ENCODE data around the gene MADD. TPM values are rescaled to one million over a fixed set of nuclear protein-coding genes. Genes with fewer than 3 reads are reported as not detected.

Gene MADD
- total RNA-seq, 1 donor from 2014 or later: 39.7 TPM

GRCh38 chr11:47249378-47249715 lies 20.6 kb upstream of the MADD start:
- no peak for DNase-seq (ENCODE audit: extremely low read depth, low read depth, low spot score)

GRCh38 chr11:47251751-47252150 lies 18.2 kb upstream of the MADD start:
- no peak for DNase-seq (ENCODE audit: extremely low read depth, low read depth, low spot score)

GRCh38 chr11:47253660-47254059 lies 16.3 kb upstream of the MADD start:
- DNase-seq (ENCODE audit: extremely low read depth, low read depth, low spot score): no peak

- no peak for DNase-seq (ENCODE audit: extremely low read depth, low read depth, low spot score)
Observed at GRCh38 chr11:47254386-47254785, 15.5 kb upstream of the MADD start.

GRCh38 chr11:47256374-47256773 lies 13.6 kb upstream of the MADD start:
- DNase-seq (ENCODE audit: extremely low read depth, low read depth, low spot score): no peak

- no peak for DNase-seq (ENCODE audit: extremely low read depth, low read depth, low spot score)
Observed at GRCh38 chr11:47257177-47257516, 12.8 kb upstream of the MADD start.

GRCh38 chr11:47257517-47258316 lies 12.2 kb upstream of the MADD start, which contains the start of gene NR1H3:
NR1H3 (plus strand) TSS chr11:47257996; CDS start chr11:47259217, 1,221 bp downstream.
- no peak for DNase-seq (ENCODE audit: extremely low read depth, low read depth, low spot score)

- no peak for DNase-seq (ENCODE audit: extremely low read depth, low read depth, low spot score)
Observed at GRCh38 chr11:47258317-47258902, 11.5 kb upstream of the MADD start.

- DNase-seq (ENCODE audit: extremely low read depth, low read depth, low spot score): no peak
Observed at GRCh38 chr11:47259232-47259977, 10.5 kb upstream of the MADD start.

GRCh38 chr11:47260366-47260765 lies 9.6 kb upstream of the MADD start:
- no peak for DNase-seq (ENCODE audit: extremely low read depth, low read depth, low spot score)

GRCh38 chr11:47261291-47261800 lies 8.6 kb upstream of the MADD start:
- no peak for DNase-seq (ENCODE audit: extremely low read depth, low read depth, low spot score)

GRCh38 chr11:47264119-47264518 lies 5.8 kb upstream of the MADD start:
- DNase-seq (ENCODE audit: extremely low read depth, low read depth, low spot score): no peak

GRCh38 chr11:47264521-47264920 lies 5.4 kb upstream of the MADD start:
- no peak for DNase-seq (ENCODE audit: extremely low read depth, low read depth, low spot score)

GRCh38 chr11:47267876-47268275 lies 2.1 kb upstream of the MADD start:
- DNase-seq (ENCODE audit: extremely low read depth, low read depth, low spot score): no peak

GRCh38 chr11:47268448-47269001 lies 1.4 kb upstream of the MADD start:
- no peak for DNase-seq (ENCODE audit: extremely low read depth, low read depth, low spot score)

GRCh38 chr11:47269002-47269828 lies 718 bp upstream of the MADD start:
- no peak for DNase-seq (ENCODE audit: extremely low read depth, low read depth, low spot score)

- DNase-seq (ENCODE audit: extremely low read depth, low read depth, low spot score): no peak
Observed at GRCh38 chr11:47270331-47271271, 668 bp downstream of the MADD start.

GRCh38 chr11:47271328-47271727 lies 1.4 kb downstream of the MADD start:
- DNase-seq (ENCODE audit: extremely low read depth, low read depth, low spot score): no peak

- DNase-seq (ENCODE audit: extremely low read depth, low read depth, low spot score): no peak
Observed at GRCh38 chr11:47271961-47272661, 2.2 kb downstream of the MADD start.
